Measurements from ENCODE around the gene SPTLC1.

GRCh38 chr9:92163276-92163675 lies 48.1 kb upstream of the SPTLC1 start:
- TF ChIP-seq CTCF (conservative IDR thresholded peaks at IDR 0.05; ENCODE audit: low read depth, low read length) = no peak
- no peak for TF ChIP-seq EZH2 (IDR thresholded peaks at IDR 0.05; ENCODE audit: borderline replicate concordance, low read depth, low read length, poor library complexity, severe bottlenecking)
